ENCODE data around the gene PACSIN3.

- TF ChIP-seq RAD21 (IDR thresholded peaks at IDR 0.05; ENCODE audit: low read depth) (no peak), SIN3A (IDR thresholded peaks at IDR 0.05; ENCODE audit: low read depth) (no peak), ATF3 (IDR thresholded peaks at IDR 0.05) (no peak), CTCF (IDR thresholded peaks at IDR 0.05 in 2 of 3, conservative IDR thresholded peaks at IDR 0.05 in 1 of 3; ENCODE audit: borderline replicate concordance in 1 of 3, insufficient read depth in 1 of 3, low read depth in 2 of 3, low read length in 2 of 3) (no peak)
Observed at GRCh38 chr11:47132490-47132889, 53.7 kb downstream of the PACSIN3 start.

All from HCT116 (cell line).